ENCODE measurements around the gene ELOVL7. TPM values are rescaled to one million over a fixed set of nuclear protein-coding genes. Genes with fewer than 3 reads are reported as not detected.

ELOVL7 gene
- total and polyA plus RNA-seq, 2 donors (not counting 1 experiment from before 2014, with no cell fraction given): 0.21 to 0.54 TPM

DNA sequence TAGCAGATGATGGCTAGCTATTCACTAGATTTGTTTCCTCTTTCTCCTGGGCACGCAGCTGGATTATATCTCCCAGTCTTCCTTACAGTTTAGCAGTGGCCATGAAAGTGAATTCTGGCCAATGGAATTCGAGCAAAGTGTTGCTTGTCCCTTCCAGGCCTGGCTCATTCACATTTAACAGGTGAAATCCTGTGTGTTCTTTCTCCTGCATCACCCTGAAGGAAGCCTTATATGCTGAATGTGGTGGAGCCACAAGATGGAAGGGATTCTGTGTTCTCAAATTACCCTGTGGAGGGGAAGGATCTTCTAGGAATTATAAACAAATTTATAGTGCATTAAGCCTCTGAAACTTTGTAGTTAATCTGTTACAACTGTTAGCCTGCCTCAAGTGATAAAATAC, 8.2 kb upstream of the ELOVL7 start:
- ChIA-PET CTCF (no interaction called here), POLR2A (no interaction called here)
- H3K9me3 Mint-ChIP-seq (ENCODE audit: insufficient read depth): no peaks in the 10 kb centered on the region
- no peaks in the 10 kb centered on the region for H4K20me1 ChIP-seq (ENCODE audit: control insufficient read depth, insufficient read depth, low read length, poor library complexity, severe bottlenecking)
- no peak overlapping the region for H3K9ac ChIP-seq (ENCODE audit: low read length)
- TF ChIP-seq, protein P1, sequence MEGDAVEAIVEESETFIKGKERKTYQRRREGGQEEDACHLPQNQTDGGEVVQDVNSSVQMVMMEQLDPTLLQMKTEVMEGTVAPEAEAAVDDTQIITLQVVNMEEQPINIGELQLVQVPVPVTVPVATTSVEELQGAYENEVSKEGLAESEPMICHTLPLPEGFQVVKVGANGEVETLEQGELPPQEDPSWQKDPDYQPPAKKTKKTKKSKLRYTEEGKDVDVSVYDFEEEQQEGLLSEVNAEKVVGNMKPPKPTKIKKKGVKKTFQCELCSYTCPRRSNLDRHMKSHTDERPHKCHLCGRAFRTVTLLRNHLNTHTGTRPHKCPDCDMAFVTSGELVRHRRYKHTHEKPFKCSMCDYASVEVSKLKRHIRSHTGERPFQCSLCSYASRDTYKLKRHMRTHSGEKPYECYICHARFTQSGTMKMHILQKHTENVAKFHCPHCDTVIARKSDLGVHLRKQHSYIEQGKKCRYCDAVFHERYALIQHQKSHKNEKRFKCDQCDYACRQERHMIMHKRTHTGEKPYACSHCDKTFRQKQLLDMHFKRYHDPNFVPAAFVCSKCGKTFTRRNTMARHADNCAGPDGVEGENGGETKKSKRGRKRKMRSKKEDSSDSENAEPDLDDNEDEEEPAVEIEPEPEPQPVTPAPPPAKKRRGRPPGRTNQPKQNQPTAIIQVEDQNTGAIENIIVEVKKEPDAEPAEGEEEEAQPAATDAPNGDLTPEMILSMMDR (IDR thresholded peaks at IDR 0.05): no peak
- no peak for TF ChIP-seq EZH2 (IDR thresholded peaks at IDR 0.05; ENCODE audit: borderline replicate concordance, insufficient read depth, low read depth, low read length, poor library complexity, severe bottlenecking)
- no peaks in the 10 kb centered on the region for H3K9me3 ChIP-seq (ENCODE audit: control extremely low read depth in 1 of 3, control insufficient read depth in 2 of 3, insufficient read depth in 1 of 3, low read length in 2 of 3)
- 52% methylated on average over 2 of the region's 2 CpGs for WGBS (ENCODE audit: insufficient coverage)
- no peak overlapping the region for H3K27ac ChIP-seq (ENCODE audit: low read length in 2 of 2)
- ATAC-seq (ENCODE audit: low read depth): no peak
- H3K4me3 ChIP-seq (ENCODE audit: control extremely low read depth in 1 of 5, extremely low read depth in 1 of 5, insufficient read depth in 1 of 5, low read depth in 2 of 5, low read length in 4 of 5): no peak overlapping the region
- H3K4me1 ChIP-seq (ENCODE audit: control insufficient read depth in 2 of 2, insufficient read depth in 2 of 2, low read length in 2 of 2): no peaks in the 10 kb centered on the region
- H3K79me2 ChIP-seq (ENCODE audit: control insufficient read depth, insufficient read depth, low read length): no peaks in the 10 kb centered on the region
- intact Hi-C loops (cut with micrococcal nuclease): no loop called here
- no peak overlapping the region for H2AFZ ChIP-seq (ENCODE audit: insufficient read depth, low read depth, low read length, poor library complexity, severe bottlenecking)
- peaks cover 0 to 3% (median 0%) of the 10 kb centered on the region in 4 experiments for H3K27me3 ChIP-seq (replicated peaks in 1 of 4; ENCODE audit: control extremely low read depth in 1 of 4, control insufficient read depth in 3 of 4, insufficient read depth in 4 of 4, low read length in 3 of 4)
- H3K4me1 Mint-ChIP-seq: no peaks in the 10 kb centered on the region
- no peaks in the 10 kb centered on the region for H3K36me3 ChIP-seq (replicated peaks in 1 of 2; ENCODE audit: control extremely low read depth in 1 of 2, control insufficient read depth in 1 of 2, extremely low read depth in 1 of 2, insufficient read depth in 2 of 2, low read length in 1 of 2)
- H3K27me3 Mint-ChIP-seq: no peaks in the 10 kb centered on the region
- H3K4me3 Mint-ChIP-seq: no peak overlapping the region
- H3K27ac Mint-ChIP-seq: no peak overlapping the region
- no peak for DNase-seq
- H3K4me2 ChIP-seq (replicated peaks; ENCODE audit: low read depth, low read length, poor library complexity, severe bottlenecking): no peak overlapping the region

DNA sequence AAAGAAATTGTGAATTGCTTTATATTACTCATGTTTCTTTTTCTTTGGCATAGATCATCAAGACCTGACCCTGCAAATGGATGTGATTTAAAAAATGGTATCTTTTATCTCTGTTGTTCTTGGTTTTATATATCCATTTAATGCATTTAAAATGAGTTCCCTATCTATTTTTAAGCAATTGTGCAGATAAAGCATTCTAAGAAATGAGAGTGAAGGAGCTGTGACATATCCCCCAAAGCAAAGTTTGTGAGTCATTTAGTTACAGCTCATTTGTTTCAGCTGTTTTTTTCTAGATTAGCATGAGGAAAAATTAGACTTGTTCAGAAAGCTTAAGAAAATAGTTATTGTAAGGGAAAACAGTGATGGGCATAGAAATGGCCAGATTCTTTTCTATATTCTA, 7.6 kb upstream of the ELOVL7 start:
- no peak overlapping the region for H3K4me3 ChIP-seq (ENCODE audit: control extremely low read depth in 1 of 5, extremely low read depth in 1 of 5, insufficient read depth in 1 of 5, low read depth in 2 of 5, low read length in 4 of 5)
- ChIA-PET CTCF (no interaction called here), POLR2A (no interaction called here)
- TF ChIP-seq, protein P1 (IDR thresholded peaks at IDR 0.05): no peak
- TF ChIP-seq EZH2 (IDR thresholded peaks at IDR 0.05; ENCODE audit: borderline replicate concordance, insufficient read depth, low read depth, low read length, poor library complexity, severe bottlenecking): no peak
- intact Hi-C loops (cut with micrococcal nuclease): no loop called here
- ATAC-seq (ENCODE audit: low read depth): no peak
- Mint-ChIP-seq H3K4me1 (no peaks in the 10 kb centered on the region), H3K4me3 (no peak overlapping the region), H3K27me3 (peaks cover 3% of the 10 kb centered on the region), H3K27ac (no peak overlapping the region), H3K9me3 (ENCODE audit: insufficient read depth) (no peaks in the 10 kb centered on the region)
- H3K36me3 ChIP-seq (replicated peaks in 1 of 2; ENCODE audit: control extremely low read depth in 1 of 2, control insufficient read depth in 1 of 2, extremely low read depth in 1 of 2, insufficient read depth in 2 of 2, low read length in 1 of 2): no peaks in the 10 kb centered on the region
- no peak overlapping the region for H3K9ac ChIP-seq (ENCODE audit: low read length)
- H3K79me2 ChIP-seq (ENCODE audit: control insufficient read depth, insufficient read depth, low read length): no peaks in the 10 kb centered on the region
- no peak overlapping the region for H3K4me2 ChIP-seq (replicated peaks; ENCODE audit: low read depth, low read length, poor library complexity, severe bottlenecking)
- H4K20me1 ChIP-seq (ENCODE audit: control insufficient read depth, insufficient read depth, low read length, poor library complexity, severe bottlenecking): no peaks in the 10 kb centered on the region
- no peaks in the 10 kb centered on the region for H3K4me1 ChIP-seq (ENCODE audit: control insufficient read depth in 2 of 2, insufficient read depth in 2 of 2, low read length in 2 of 2)
- no peak for DNase-seq
- no peaks in the 10 kb centered on the region for H3K9me3 ChIP-seq (ENCODE audit: control extremely low read depth in 1 of 3, control insufficient read depth in 2 of 3, insufficient read depth in 1 of 3, low read length in 2 of 3)
- H3K27ac ChIP-seq (ENCODE audit: low read length in 2 of 2): no peak overlapping the region
- no peak overlapping the region for H2AFZ ChIP-seq (ENCODE audit: insufficient read depth, low read depth, low read length, poor library complexity, severe bottlenecking)
- H3K27me3 ChIP-seq (replicated peaks in 1 of 4; ENCODE audit: control extremely low read depth in 1 of 4, control insufficient read depth in 3 of 4, insufficient read depth in 4 of 4, low read length in 3 of 4): peaks cover 0 to 3% (median 0%) of the 10 kb centered on the region in 4 experiments
